ENCODE data around the gene TFEB. TPM values are rescaled to one million over a fixed set of nuclear protein-coding genes. Genes with fewer than 3 reads are reported as not detected.

The TFEB gene
- total and polyA plus RNA-seq, 4 donors, result 13.3 to 38.4 (median 27.8) TPM

DNA sequence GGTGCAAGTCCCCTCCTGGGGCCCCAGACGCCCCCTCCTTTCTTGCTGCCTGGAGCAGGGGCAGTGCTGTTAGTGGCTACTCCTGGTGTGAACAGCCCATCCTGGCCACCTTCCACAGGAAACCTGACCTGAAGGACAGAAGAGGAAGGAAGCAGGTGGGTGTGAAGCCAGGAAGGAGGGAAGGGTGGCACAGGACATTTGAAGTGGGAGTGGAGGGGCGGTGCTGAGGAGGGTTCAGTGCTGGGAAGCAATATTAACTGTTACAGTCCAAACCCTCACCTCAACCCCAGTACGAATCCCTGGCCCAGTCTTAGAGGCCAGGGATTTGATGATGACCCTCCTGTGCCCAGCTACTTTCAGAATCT is 45.9 kb upstream of the TFEB start:
- TF ChIP-seq, protein P1, sequence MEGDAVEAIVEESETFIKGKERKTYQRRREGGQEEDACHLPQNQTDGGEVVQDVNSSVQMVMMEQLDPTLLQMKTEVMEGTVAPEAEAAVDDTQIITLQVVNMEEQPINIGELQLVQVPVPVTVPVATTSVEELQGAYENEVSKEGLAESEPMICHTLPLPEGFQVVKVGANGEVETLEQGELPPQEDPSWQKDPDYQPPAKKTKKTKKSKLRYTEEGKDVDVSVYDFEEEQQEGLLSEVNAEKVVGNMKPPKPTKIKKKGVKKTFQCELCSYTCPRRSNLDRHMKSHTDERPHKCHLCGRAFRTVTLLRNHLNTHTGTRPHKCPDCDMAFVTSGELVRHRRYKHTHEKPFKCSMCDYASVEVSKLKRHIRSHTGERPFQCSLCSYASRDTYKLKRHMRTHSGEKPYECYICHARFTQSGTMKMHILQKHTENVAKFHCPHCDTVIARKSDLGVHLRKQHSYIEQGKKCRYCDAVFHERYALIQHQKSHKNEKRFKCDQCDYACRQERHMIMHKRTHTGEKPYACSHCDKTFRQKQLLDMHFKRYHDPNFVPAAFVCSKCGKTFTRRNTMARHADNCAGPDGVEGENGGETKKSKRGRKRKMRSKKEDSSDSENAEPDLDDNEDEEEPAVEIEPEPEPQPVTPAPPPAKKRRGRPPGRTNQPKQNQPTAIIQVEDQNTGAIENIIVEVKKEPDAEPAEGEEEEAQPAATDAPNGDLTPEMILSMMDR (IDR thresholded peaks at IDR 0.05; ENCODE audit: control extremely low read depth, extremely low read depth), result no peak
- WGBS, 2 donors, result 10 to 16% methylated on average over 3 of the region's 3 CpGs
- DNase-seq, result peak in 1 of 3 donors; percentile 21
- Histone ChIP-seq H3K27me3 (ENCODE audit: control insufficient read depth in 3 of 3, insufficient read depth in 3 of 3, low read length in 2 of 3) (no peaks in the 10 kb centered on the region), H3K4me1 (ENCODE audit: control insufficient read depth in 5 of 5, insufficient read depth in 5 of 5, low read length in 5 of 5) (peaks cover 4 to 37% (median 23%) of the 10 kb centered on the region in 5 donors), H3K27ac (ENCODE audit: low read depth in 1 of 2, low read length in 1 of 2) (peak overlapping the region; percentile 10 to 64), H3K9me3 (ENCODE audit: control insufficient read depth in 4 of 4, insufficient read depth in 3 of 4, low read length in 3 of 4) (no peaks in the 10 kb centered on the region), H3K36me3 (ENCODE audit: control insufficient read depth in 4 of 4, insufficient read depth in 4 of 4, low read length in 4 of 4) (peaks cover 0 to 6% (median 3%) of the 10 kb centered on the region in 4 donors), H3K4me3 (no peak overlapping the region), H3K9ac (ENCODE audit: insufficient read depth in 1 of 2, low read length in 2 of 2) (no peak overlapping the region)
- no peak for ATAC-seq (ENCODE audit: insufficient read depth, low FRiP score)

GRCh38 chr6:41780551-41781365 is 45.4 kb upstream of the TFEB start, which contains the start of gene PRICKLE4:
Gene PRICKLE4, plus strand, starts transcription at chr6:41780782. Its CDS starts 2,692 bp downstream, at chr6:41783474.
- ATAC-seq (ENCODE audit: insufficient read depth, low FRiP score) (peak; percentile 7), DNase-seq (peak; percentile 51 to 76 (median 57))
- 1% methylated on average over 35 to 36 of the region's 36 CpGs for WGBS, 2 donors
- Histone ChIP-seq H3K36me3 (ENCODE audit: control insufficient read depth in 4 of 4, insufficient read depth in 4 of 4, low read length in 4 of 4) (peaks cover 0 to 9% (median 4%) of the 10 kb centered on the region in 4 donors), H3K4me3 (peak within 1 kb of the TSS; percentile 44), H3K27me3 (ENCODE audit: control insufficient read depth in 3 of 3, insufficient read depth in 3 of 3, low read length in 2 of 3) (no peaks in the 10 kb centered on the region), H3K9ac (ENCODE audit: insufficient read depth in 1 of 2, low read length in 2 of 2) (no peak within 1 kb of the TSS), H3K27ac (ENCODE audit: low read depth in 1 of 2, low read length in 1 of 2) (peak within 1 kb of the TSS; percentile 58 to 88), H3K4me1 (ENCODE audit: control insufficient read depth in 5 of 5, insufficient read depth in 5 of 5, low read length in 5 of 5) (peaks cover under 1 to 32% (median 18%) of the 10 kb centered on the region in 5 donors), H3K9me3 (ENCODE audit: control insufficient read depth in 4 of 4, insufficient read depth in 3 of 4, low read length in 3 of 4) (no peaks in the 10 kb centered on the region)
- TF ChIP-seq, protein P1 (IDR thresholded peaks at IDR 0.05; ENCODE audit: control extremely low read depth, extremely low read depth), result no peak

GRCh38 chr6:41779788-41780550 is 44.6 kb upstream of the TFEB start, which contains the start of gene FRS3:
Gene FRS3, minus strand, starts transcription at chr6:41779900. Its CDS starts 2,913 bp downstream, at chr6:41776987.
- peaks cover 0 to 24% (median 13%) of the 10 kb centered on the region in 5 donors for H3K4me1 ChIP-seq (ENCODE audit: control insufficient read depth in 5 of 5, insufficient read depth in 5 of 5, low read length in 5 of 5)
- WGBS, 2 donors, result 0% methylated on average over 57 to 73 of the region's 73 CpGs
- peak; percentile 94 for ATAC-seq (ENCODE audit: insufficient read depth, low FRiP score)

More at GRCh38 chr6:41779788-41780550, 44.6 kb upstream of the TFEB start, which contains the start of gene FRS3:
- peak within 1 kb of the TSS; percentile 44 for H3K4me3 ChIP-seq
- no peaks in the 10 kb centered on the region for H3K27me3 ChIP-seq (ENCODE audit: control insufficient read depth in 3 of 3, insufficient read depth in 3 of 3, low read length in 2 of 3)
- TF ChIP-seq, protein P1 (IDR thresholded peaks at IDR 0.05; ENCODE audit: control extremely low read depth, extremely low read depth), result peak; percentile 98
- H3K9ac ChIP-seq (ENCODE audit: insufficient read depth in 1 of 2, low read length in 2 of 2), result peak within 1 kb of the TSS in 1 of 2 donors; percentile 81
- H3K9me3 ChIP-seq (ENCODE audit: control insufficient read depth in 4 of 4, insufficient read depth in 3 of 4, low read length in 3 of 4), result no peaks in the 10 kb centered on the region
- DNase-seq, result peak; percentile 97 to 99 (median 98)
- peaks cover 0 to 16% (median 7%) of the 10 kb centered on the region in 4 donors for H3K36me3 ChIP-seq (ENCODE audit: control insufficient read depth in 4 of 4, insufficient read depth in 4 of 4, low read length in 4 of 4)
- H3K27ac ChIP-seq (ENCODE audit: low read depth in 1 of 2, low read length in 1 of 2), result peak within 1 kb of the TSS; percentile 58 to 88

Data from lung (tissue), 12 donors.